Measurements from ENCODE around the gene MRPL53. TPM values are rescaled to one million over a fixed set of nuclear protein-coding genes. Genes with fewer than 3 reads are reported as not detected.
A peak's percentile ranks its signal among the peaks of the same experiment; 100 is the strongest.

MRPL53 gene
- total and polyA plus RNA-seq, 9 of the 15 experiments (the other 6 are each of a cell fraction or from before 2014, with no cell fraction given), result 11.5 to 87.9 (median 41.1) TPM

DNA sequence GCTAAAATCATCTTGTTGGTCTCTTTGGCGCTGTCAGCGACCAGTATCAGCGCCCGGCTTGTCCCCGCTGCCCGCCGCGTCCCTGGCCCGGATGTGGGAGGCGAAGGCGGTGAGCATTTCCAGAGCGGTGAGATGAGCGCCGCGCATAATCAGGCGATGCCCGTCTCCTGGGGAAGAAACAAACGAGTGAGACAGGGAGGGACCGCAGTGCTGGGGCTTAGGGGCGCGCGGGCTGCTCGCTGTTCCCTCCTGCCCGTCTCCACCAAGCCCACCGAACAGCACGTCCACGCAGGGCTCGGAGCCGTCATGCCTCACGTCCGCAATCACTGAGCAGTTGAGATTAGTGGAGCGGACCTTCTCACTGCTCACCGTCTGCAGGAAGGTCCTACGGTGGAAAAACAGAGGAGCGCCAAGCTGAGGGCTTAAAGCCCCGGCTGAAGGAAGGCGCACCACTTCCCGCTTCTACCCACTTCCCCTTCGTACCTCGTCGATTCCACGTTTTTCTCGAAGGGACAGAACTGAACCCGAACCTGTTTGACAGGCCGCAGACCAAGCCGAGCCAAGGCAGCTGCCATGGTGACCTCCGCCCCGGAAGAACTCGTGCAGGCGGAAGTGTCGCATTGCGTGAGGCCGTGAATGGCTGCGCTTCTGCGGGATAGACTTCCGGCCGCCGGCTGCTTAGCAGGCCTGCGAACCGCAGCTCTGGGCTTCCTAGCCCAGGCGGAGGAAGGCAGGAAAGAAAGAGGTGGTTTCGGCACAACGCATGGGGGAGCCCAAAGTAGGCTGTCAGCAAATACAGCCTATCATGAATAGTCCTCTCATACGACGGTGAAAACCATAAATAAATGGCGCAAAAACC is at the start of gene MRPL53 (continued):
- TF ChIP-seq ZNF133 (CRISPR knock-in tag; IDR thresholded peaks at IDR 0.05), result no peak
- TF ChIP-seq HDAC6 (IDR thresholded peaks at IDR 0.05; ENCODE audit: low read depth, low read length), result peak; percentile 82; the same call in 1 of the 2 replicates
- peak; percentile 73 for TF ChIP-seq TBP (optimal IDR thresholded peaks at IDR 0.05; ENCODE audit: low read depth, low read length)
- TF ChIP-seq SMAD4 (CRISPR knock-in tag; conservative IDR thresholded peaks at IDR 0.05), result no peak; the same call in 1 of the 2 replicates
- peak; percentile 86 for TF ChIP-seq PHF8 (IDR thresholded peaks at IDR 0.05; ENCODE audit: borderline replicate concordance, low read length)
- peak; percentile 85 for TF ChIP-seq ZNF134 (CRISPR knock-in tag; conservative IDR thresholded peaks at IDR 0.05)
- TF ChIP-seq ARNT (IDR thresholded peaks at IDR 0.05), result 0 out of 4 replicates have a peak, but pooled peaks of 1 of the 2 experiments have one; percentile 18
- peak; percentile 82 for TF ChIP-seq ZFPM2 (CRISPR knock-in tag; IDR thresholded peaks at IDR 0.05)
- no peak for TF ChIP-seq ZFP36 (IDR thresholded peaks at IDR 0.05; ENCODE audit: low read depth, low read length, partially characterized antibody)
- TF ChIP-seq RBFOX2 (IDR thresholded peaks at IDR 0.05; ENCODE audit: low read depth, low read length), result peak; percentile 89
- peak; percentile 67; the same call in 1 of the 2 replicates for TF ChIP-seq GABPB2 (CRISPR knock-in tag; conservative IDR thresholded peaks at IDR 0.05)
- peak; percentile 55 for TF ChIP-seq ATF7 (IDR thresholded peaks at IDR 0.05)
- TF ChIP-seq ZNF217 (CRISPR knock-in tag; IDR thresholded peaks at IDR 0.05), result no peak
- TF ChIP-seq, protein P1, sequence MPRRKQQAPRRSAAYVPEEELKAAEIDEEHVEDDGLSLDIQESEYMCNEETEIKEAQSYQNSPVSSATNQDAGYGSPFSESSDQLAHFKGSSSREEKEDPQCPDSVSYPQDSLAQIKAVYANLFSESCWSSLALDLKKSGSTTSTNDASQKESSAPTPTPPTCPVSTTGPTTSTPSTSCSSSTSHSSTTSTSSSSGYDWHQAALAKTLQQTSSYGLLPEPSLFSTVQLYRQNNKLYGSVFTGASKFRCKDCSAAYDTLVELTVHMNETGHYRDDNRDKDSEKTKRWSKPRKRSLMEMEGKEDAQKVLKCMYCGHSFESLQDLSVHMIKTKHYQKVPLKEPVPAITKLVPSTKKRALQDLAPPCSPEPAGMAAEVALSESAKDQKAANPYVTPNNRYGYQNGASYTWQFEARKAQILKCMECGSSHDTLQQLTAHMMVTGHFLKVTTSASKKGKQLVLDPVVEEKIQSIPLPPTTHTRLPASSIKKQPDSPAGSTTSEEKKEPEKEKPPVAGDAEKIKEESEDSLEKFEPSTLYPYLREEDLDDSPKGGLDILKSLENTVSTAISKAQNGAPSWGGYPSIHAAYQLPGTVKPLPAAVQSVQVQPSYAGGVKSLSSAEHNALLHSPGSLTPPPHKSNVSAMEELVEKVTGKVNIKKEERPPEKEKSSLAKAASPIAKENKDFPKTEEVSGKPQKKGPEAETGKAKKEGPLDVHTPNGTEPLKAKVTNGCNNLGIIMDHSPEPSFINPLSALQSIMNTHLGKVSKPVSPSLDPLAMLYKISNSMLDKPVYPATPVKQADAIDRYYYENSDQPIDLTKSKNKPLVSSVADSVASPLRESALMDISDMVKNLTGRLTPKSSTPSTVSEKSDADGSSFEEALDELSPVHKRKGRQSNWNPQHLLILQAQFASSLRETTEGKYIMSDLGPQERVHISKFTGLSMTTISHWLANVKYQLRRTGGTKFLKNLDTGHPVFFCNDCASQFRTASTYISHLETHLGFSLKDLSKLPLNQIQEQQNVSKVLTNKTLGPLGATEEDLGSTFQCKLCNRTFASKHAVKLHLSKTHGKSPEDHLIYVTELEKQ (CRISPR knock-in tag; IDR thresholded peaks at IDR 0.05), result no peak
- TF ChIP-seq SREBF1 (IDR thresholded peaks at IDR 0.05; ENCODE audit: borderline replicate concordance, low read depth, low read length), result peak; percentile 30; the same call in 1 of the 2 replicates
- peak; percentile 66; the same call in 1 of the 2 replicates for TF ChIP-seq KLF6 (CRISPR knock-in tag; IDR thresholded peaks at IDR 0.05; ENCODE audit: borderline replicate concordance)
- TF ChIP-seq CREB1 (IDR thresholded peaks at IDR 0.05), result peak; percentile 75
- TF ChIP-seq CREB1 (CRISPR knock-in tag; IDR thresholded peaks at IDR 0.05), result peak; percentile 81
- peak; percentile 93 for TF ChIP-seq POLR2AphosphoS5 (IDR thresholded peaks at IDR 0.05; ENCODE audit: control insufficient read depth, insufficient read depth, low read depth, low read length)
- no peak; the same call in 1 of the 2 replicates for TF ChIP-seq ZNF24 (IDR thresholded peaks at IDR 0.05)
- no peak for TF ChIP-seq MCM2 (IDR thresholded peaks at IDR 0.05; ENCODE audit: low read depth)
- TF ChIP-seq ZNF436 (CRISPR knock-in tag; IDR thresholded peaks at IDR 0.05), result peak; percentile 52; the same call in 1 of the 2 replicates
- TF ChIP-seq ZNF639 (CRISPR knock-in tag; conservative IDR thresholded peaks at IDR 0.05 in 1 of 2, IDR thresholded peaks at IDR 0.05 in 1 of 2), result peak in 1 of 2 experiments; percentile 64; a peak in 1 of 4 replicates
- TF ChIP-seq NR2C1 (IDR thresholded peaks at IDR 0.05), result peak; percentile 100
- TF ChIP-seq NR2C1 (tag; IDR thresholded peaks at IDR 0.05), result peak; percentile 100
